CD14-positive monocyte (primary cell): ENCODE data around the gene CTTNBP2. TPM values are rescaled to one million over a fixed set of nuclear protein-coding genes. Genes with fewer than 3 reads are reported as not detected.

ENCODE experiments used
- DNase-seq, 3 donors: peaks; one replicate each; pipeline ENCODE4 v3.0.0-alpha.2; 2011 to 2022
- H2AFZ ChIP-seq: 2 replicates; pipeline ENCODE4 v1.6.0; 2012; ENCODE audit warnings: mild to moderate bottlenecking, low read depth, low read length, inconsistent platforms; ENCODE audit not compliant: insufficient read depth, poor library complexity, severe bottlenecking
- H3K27ac ChIP-seq, 2 donors: 1 replicate in 1 of 2; 2 replicates in 1 of 2; pipeline ENCODE4 v1.5.1; 2012 to 2013; ENCODE audit warnings: low read length in 2 of 2, control low read depth in 1 of 2, inconsistent platforms in 1 of 2, low read depth in 1 of 2, mild to moderate bottlenecking in 1 of 2
- H3K27me3 ChIP-seq, 2 donors: one replicate each; pipeline versions ENCODE4 v1.6.0 to v1.6.1; 2011 to 2013; ENCODE audit warnings: low read length in 2 of 2; ENCODE audit not compliant: control insufficient read depth in 2 of 2, insufficient read depth in 2 of 2
- H3K36me3 ChIP-seq, 2 donors: replicated peaks in 1 of 2; 1 replicate in 1 of 2; 2 replicates in 1 of 2; pipeline versions ENCODE4 v1.5.1 to v1.6.1; 2012 to 2013; ENCODE audit warnings: low read length in 2 of 2, control low read depth in 1 of 2, inconsistent platforms in 1 of 2, mild to moderate bottlenecking in 1 of 2; ENCODE audit not compliant: insufficient read depth in 2 of 2, control insufficient read depth in 1 of 2
- H3K4me1 ChIP-seq, 2 donors: 1 replicate in 1 of 2; 2 replicates in 1 of 2; pipeline versions ENCODE4 v1.5.1 to v1.6.1; 2012 to 2013; ENCODE audit warnings: low read length in 2 of 2, control low read depth in 1 of 2, inconsistent platforms in 1 of 2, mild to moderate bottlenecking in 1 of 2, moderate library complexity in 1 of 2; ENCODE audit not compliant: insufficient read depth in 2 of 2, control insufficient read depth in 1 of 2
- H3K4me2 ChIP-seq: replicated peaks from 2 replicates; pipeline ENCODE3; 2012; ENCODE audit warnings: low read length, moderate library complexity, mild to moderate bottlenecking; ENCODE audit not compliant: poor library complexity, severe bottlenecking; ENCODE audit errors: extremely low read depth
- H3K4me3 ChIP-seq, 3 experiments: fragments of 200-600 bp in 1 of 3; sonication (generic) in 1 of 3; replicated peaks in 1 of 3; 1 replicate in 2 of 3; 2 replicates in 1 of 3; pipeline ENCODE4 v1.5.1; 2011 to 2013; ENCODE audit warnings: low read length in 3 of 3, mild to moderate bottlenecking in 3 of 3, control low read depth in 2 of 3, low read depth in 2 of 3, inconsistent platforms in 1 of 3, moderate library complexity in 1 of 3
- H3K79me2 ChIP-seq: 2 replicates; pipeline ENCODE4 v1.6.0; 2012; ENCODE audit warnings: mild to moderate bottlenecking, control low read depth, inconsistent platforms, low read length, moderate library complexity; ENCODE audit not compliant: insufficient read depth
- H3K9ac ChIP-seq: 2 replicates; pipeline ENCODE4 v1.6.0; 2017; ENCODE audit warnings: low read length, mild to moderate bottlenecking; ENCODE audit not compliant: insufficient read depth, poor library complexity, severe bottlenecking
- H3K9me3 ChIP-seq, 2 donors: replicated peaks in 1 of 2; 1 replicate in 1 of 2; 2 replicates in 1 of 2; pipeline versions ENCODE4 v1.5.1 to v1.6.1; 2012 to 2013; ENCODE audit warnings: low read length in 2 of 2, control low read depth in 1 of 2; ENCODE audit not compliant: control insufficient read depth in 1 of 2, insufficient read depth in 1 of 2
- H4K20me1 ChIP-seq: 2 replicates; pipeline ENCODE4 v1.6.0; 2012; ENCODE audit warnings: mild to moderate bottlenecking, low read length, control low read depth, moderate library complexity; ENCODE audit not compliant: insufficient read depth
- H3K27ac Mint-ChIP-seq, 7 donors: one replicate each; pipeline ENCODE4 v1.8.0; 2020; ENCODE audit warnings: mild to moderate bottlenecking in 7 of 7, mixed read lengths in 7 of 7, moderate library complexity in 6 of 7, inconsistent platforms in 2 of 7
- H3K27me3 Mint-ChIP-seq, 3 donors: one replicate each; pipeline ENCODE4 v1.8.0; 2021 to 2022; ENCODE audit warnings: low read depth in 3 of 3, mild to moderate bottlenecking in 3 of 3, mixed read lengths in 3 of 3, moderate library complexity in 3 of 3, inconsistent platforms in 1 of 3
- H3K36me3 Mint-ChIP-seq, 2 donors: one replicate each; pipeline ENCODE4 v1.8.0; 2020; ENCODE audit warnings: mixed read lengths in 2 of 2, inconsistent platforms in 1 of 2, mild to moderate bottlenecking in 1 of 2
- H3K4me1 Mint-ChIP-seq: one replicate; pipeline ENCODE4 v1.8.0; 2020; ENCODE audit warnings: mild to moderate bottlenecking, mixed read lengths
- H3K4me3 Mint-ChIP-seq, 2 donors: one replicate each; pipeline ENCODE4 v1.8.0; 2020; ENCODE audit warnings: mild to moderate bottlenecking in 2 of 2, mixed read lengths in 2 of 2, moderate library complexity in 1 of 2
- H3K9me3 Mint-ChIP-seq, 7 donors: one replicate each; pipeline ENCODE4 v1.8.0; 2020 to 2022; ENCODE audit warnings: mixed read lengths in 7 of 7, mild to moderate bottlenecking in 6 of 7, moderate library complexity in 6 of 7, inconsistent platforms in 2 of 7
- CTCF ChIP-seq: fragments of 200-600 bp; IDR thresholded peaks from one replicate; pipeline ENCODE4 v1.8.0; 2022; ENCODE audit warnings: antibody characterized with exemption, mild to moderate bottlenecking
- WGBS: methylation state at CpG from one replicate; pipeline ENCODE4 v1.1.5; 2013; ENCODE audit warnings: missing lambda C conversion rate; ENCODE audit not compliant: insufficient coverage; 5-methylcytosine and 5-hydroxymethylcytosine counted together
- intact Hi-C, 2 donors: fragments of 100-400 bp; cut with micrococcal nuclease; formaldehyde crosslinking; loops; one replicate each; pipeline versions ENCODE4 v1.15.0 to v1.15.1; 2023
- polyA plus RNA-seq, 3 donors: library from polyadenylated mRNA; depleted of rRNA in 1 of 3; unstranded in 2 of 3; stranded (reverse) in 1 of 3; fragments of 300-500 nt in 2 of 3; fragments of >200 nt in 1 of 3; fragmentation: Illumina TruSeq in 2 of 3; gene quantifications; 1 replicate in 2 of 3; 2 replicates in 1 of 3; pipeline ENCODE4 v1.2.3, GENCODE V29; 2012 to 2021

The CTTNBP2 gene
- polyA plus RNA-seq, 3 donors, result 0.38 to 1.4 TPM; not detected in 1

- no peak for TF ChIP-seq CTCF
- Histone ChIP-seq H3K27me3 (no peaks in the 10 kb centered on the region), H3K27ac (peak overlapping the region in 1 of 2 donors; percentile 47), H4K20me1 (no peaks in the 10 kb centered on the region), H3K79me2 (no peaks in the 10 kb centered on the region), H3K4me1 (peaks cover 36 to 38% of the 10 kb centered on the region in 2 donors), H3K4me3 (no peak overlapping the region), H3K36me3 (no peaks in the 10 kb centered on the region), H3K9me3 (no peaks in the 10 kb centered on the region), H2AFZ (no peak overlapping the region), H3K4me2 (peak overlapping the region; percentile 35), H3K9ac (no peak overlapping the region)
- Mint-ChIP-seq H3K27ac (peak overlapping the region in 6 of 7 donors; percentile 8 to 68 (median 24)), H3K27me3 (no peaks in the 10 kb centered on the region), H3K4me1 (peaks cover 32% of the 10 kb centered on the region), H3K9me3 (no peaks in the 10 kb centered on the region), H3K4me3 (peak overlapping the region in 1 of 2 donors; percentile 69), H3K36me3 (no peaks in the 10 kb centered on the region)
- intact Hi-C loops, result no loop called here
- WGBS, result 0% methylated on average over 1 of the region's 2 CpGs
- DNase-seq, result peak; percentile 37 to 71 (median 57)
Measured at GRCh38 chr7:117775801-117776200, 97.4 kb downstream of the CTTNBP2 start.

- H3K27ac Mint-ChIP-seq, result no peak overlapping the region
- Histone ChIP-seq H3K79me2 (no peaks in the 10 kb centered on the region), H3K27me3 (no peaks in the 10 kb centered on the region), H3K9me3 (no peaks in the 10 kb centered on the region), H3K36me3 (no peaks in the 10 kb centered on the region), H3K9ac (no peak overlapping the region), H3K4me3 (no peak overlapping the region), H3K27ac (peak overlapping the region in 1 of 2 donors; percentile 47), H4K20me1 (no peaks in the 10 kb centered on the region), H3K4me1 (peaks cover 36 to 38% of the 10 kb centered on the region in 2 donors), H3K4me2 (no peak overlapping the region), H2AFZ (no peak overlapping the region)
- no peak overlapping the region for H3K4me3 Mint-ChIP-seq
- H3K27me3 Mint-ChIP-seq, result no peaks in the 10 kb centered on the region
- H3K4me1 Mint-ChIP-seq, result peaks cover 32% of the 10 kb centered on the region
- no peak for DNase-seq
- no peaks in the 10 kb centered on the region for H3K9me3 Mint-ChIP-seq
- H3K36me3 Mint-ChIP-seq, result no peaks in the 10 kb centered on the region
- TF ChIP-seq CTCF, result no peak
- no CpG with 5 or more reads among the region's 1 CpG for WGBS
- intact Hi-C loops, result no loop called here
Measured at GRCh38 chr7:117774943-117775342, 98.3 kb downstream of the CTTNBP2 start.
